Loucy (cell line): ENCODE data around the gene LHX2.

ENCODE experiments used
- EZH2phosphoT487 ChIP-seq: fragments of 200-600 bp; IDR thresholded peaks from 2 replicates; pipeline ENCODE4 v1.6.1; 2018; ENCODE audit warnings: antibody characterized with exemption, mild to moderate bottlenecking, moderate library complexity, borderline replicate concordance
- TF ChIP-seq, protein P1 (sequence below): fragments of 200-600 bp; sonication (generic); conservative IDR thresholded peaks from 2 replicates; pipeline ENCODE4 v1.5.1; 2014; ENCODE audit warnings: mild to moderate bottlenecking, antibody characterized with exemption, low read length

DNA sequence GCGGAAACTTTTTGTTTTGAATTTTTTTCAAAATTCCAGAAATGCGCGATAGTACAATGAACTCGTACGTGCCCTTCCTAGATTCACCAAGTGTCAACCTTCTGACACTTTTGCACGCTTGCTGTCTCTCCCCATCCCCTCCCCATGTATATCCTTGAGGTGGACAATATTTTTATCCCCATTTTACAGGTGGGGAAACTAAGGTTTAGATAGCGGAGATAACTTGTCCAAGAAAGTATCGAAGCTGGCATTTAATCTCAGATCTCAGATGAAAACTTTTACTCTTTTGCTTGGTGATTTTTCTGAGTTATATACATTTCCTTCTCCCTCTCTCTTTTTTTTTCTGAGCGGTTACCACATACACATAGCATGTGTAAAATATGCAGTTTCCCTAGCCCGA, 34.6 kb downstream of the LHX2 start:
- TF ChIP-seq, protein P1, sequence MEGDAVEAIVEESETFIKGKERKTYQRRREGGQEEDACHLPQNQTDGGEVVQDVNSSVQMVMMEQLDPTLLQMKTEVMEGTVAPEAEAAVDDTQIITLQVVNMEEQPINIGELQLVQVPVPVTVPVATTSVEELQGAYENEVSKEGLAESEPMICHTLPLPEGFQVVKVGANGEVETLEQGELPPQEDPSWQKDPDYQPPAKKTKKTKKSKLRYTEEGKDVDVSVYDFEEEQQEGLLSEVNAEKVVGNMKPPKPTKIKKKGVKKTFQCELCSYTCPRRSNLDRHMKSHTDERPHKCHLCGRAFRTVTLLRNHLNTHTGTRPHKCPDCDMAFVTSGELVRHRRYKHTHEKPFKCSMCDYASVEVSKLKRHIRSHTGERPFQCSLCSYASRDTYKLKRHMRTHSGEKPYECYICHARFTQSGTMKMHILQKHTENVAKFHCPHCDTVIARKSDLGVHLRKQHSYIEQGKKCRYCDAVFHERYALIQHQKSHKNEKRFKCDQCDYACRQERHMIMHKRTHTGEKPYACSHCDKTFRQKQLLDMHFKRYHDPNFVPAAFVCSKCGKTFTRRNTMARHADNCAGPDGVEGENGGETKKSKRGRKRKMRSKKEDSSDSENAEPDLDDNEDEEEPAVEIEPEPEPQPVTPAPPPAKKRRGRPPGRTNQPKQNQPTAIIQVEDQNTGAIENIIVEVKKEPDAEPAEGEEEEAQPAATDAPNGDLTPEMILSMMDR: no peak
- TF ChIP-seq EZH2phosphoT487: no peak
